ENCODE measurements around the gene IRF8. TPM values are rescaled to one million over a fixed set of nuclear protein-coding genes. Genes with fewer than 3 reads are reported as not detected.

IRF8 gene
- total RNA-seq, 2 donors from 2014 or later, result 6.2 to 8.2 TPM

DNA sequence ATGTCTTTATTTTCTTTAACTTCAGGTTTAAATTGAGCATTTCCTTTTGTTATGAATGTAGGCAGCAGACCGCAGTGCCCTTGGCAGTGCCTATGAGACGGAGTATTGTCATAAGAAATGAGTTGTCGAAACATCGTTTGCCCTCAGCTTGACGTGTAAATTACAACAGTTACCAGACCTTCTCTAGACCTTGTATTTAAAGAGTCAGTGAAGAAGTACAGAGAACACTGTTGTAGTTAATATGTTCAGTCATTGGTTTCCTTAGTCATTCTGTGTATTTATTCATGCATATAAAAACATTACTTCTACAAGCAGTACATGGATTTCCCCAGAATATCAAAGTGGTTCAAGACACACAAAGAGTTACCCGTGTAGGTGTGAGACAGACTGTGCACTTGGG lies 19.0 kb downstream of the IRF8 start:
- intact Hi-C loops (cut with DNase I), result no loop called here

DNA sequence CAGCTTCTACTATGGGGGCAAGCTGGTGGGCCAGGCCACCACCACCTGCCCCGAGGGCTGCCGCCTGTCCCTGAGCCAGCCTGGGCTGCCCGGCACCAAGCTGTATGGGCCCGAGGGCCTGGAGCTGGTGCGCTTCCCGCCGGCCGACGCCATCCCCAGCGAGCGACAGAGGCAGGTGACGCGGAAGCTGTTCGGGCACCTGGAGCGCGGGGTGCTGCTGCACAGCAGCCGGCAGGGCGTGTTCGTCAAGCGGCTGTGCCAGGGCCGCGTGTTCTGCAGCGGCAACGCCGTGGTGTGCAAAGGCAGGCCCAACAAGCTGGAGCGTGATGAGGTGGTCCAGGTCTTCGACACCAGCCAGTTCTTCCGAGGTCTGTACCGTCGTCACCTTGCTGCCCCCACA lies 19.5 kb downstream of the IRF8 start:
- DNase-seq (no peak), ATAC-seq (no peak)
- Histone ChIP-seq H3K9me3 (no peaks in the 10 kb centered on the region), H3K36me3 (replicated peaks in 1 of 2; ENCODE audit: insufficient read depth in 1 of 2, low read depth in 2 of 2) (no peaks in the 10 kb centered on the region), H3K4me3 (no peak overlapping the region), H3K27me3 (no peaks in the 10 kb centered on the region), H3K4me1 (peaks cover 13% of the 10 kb centered on the region), H3K27ac (no peak overlapping the region)
- 96 to 97% methylated on average over 22 to 30 of the region's 30 CpGs for WGBS, 2 donors
- TF ChIP-seq, protein P1, sequence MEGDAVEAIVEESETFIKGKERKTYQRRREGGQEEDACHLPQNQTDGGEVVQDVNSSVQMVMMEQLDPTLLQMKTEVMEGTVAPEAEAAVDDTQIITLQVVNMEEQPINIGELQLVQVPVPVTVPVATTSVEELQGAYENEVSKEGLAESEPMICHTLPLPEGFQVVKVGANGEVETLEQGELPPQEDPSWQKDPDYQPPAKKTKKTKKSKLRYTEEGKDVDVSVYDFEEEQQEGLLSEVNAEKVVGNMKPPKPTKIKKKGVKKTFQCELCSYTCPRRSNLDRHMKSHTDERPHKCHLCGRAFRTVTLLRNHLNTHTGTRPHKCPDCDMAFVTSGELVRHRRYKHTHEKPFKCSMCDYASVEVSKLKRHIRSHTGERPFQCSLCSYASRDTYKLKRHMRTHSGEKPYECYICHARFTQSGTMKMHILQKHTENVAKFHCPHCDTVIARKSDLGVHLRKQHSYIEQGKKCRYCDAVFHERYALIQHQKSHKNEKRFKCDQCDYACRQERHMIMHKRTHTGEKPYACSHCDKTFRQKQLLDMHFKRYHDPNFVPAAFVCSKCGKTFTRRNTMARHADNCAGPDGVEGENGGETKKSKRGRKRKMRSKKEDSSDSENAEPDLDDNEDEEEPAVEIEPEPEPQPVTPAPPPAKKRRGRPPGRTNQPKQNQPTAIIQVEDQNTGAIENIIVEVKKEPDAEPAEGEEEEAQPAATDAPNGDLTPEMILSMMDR (IDR thresholded peaks at IDR 0.05), result no peak
- no peak for TF ChIP-seq POLR2A (IDR thresholded peaks at IDR 0.05)
- intact Hi-C loops (cut with DNase I), result no loop called here

More for the DNA sequence above, 19.0 kb downstream of the IRF8 start:
- TF ChIP-seq, protein P1 (IDR thresholded peaks at IDR 0.05), result no peak
- TF ChIP-seq POLR2A (IDR thresholded peaks at IDR 0.05), result no peak
- no peak for DNase-seq
- H3K27me3 ChIP-seq, result no peaks in the 10 kb centered on the region
- H3K36me3 ChIP-seq (replicated peaks in 1 of 2; ENCODE audit: insufficient read depth in 1 of 2, low read depth in 2 of 2), result no peaks in the 10 kb centered on the region
- ATAC-seq, result no peak
- peaks cover 13% of the 10 kb centered on the region for H3K4me1 ChIP-seq
- WGBS, 2 donors, result 84 to 91% methylated on average over 6 of the region's 6 CpGs
- no peak overlapping the region for H3K4me3 ChIP-seq
- no peak overlapping the region for H3K27ac ChIP-seq
- H3K9me3 ChIP-seq, result no peaks in the 10 kb centered on the region

DNA sequence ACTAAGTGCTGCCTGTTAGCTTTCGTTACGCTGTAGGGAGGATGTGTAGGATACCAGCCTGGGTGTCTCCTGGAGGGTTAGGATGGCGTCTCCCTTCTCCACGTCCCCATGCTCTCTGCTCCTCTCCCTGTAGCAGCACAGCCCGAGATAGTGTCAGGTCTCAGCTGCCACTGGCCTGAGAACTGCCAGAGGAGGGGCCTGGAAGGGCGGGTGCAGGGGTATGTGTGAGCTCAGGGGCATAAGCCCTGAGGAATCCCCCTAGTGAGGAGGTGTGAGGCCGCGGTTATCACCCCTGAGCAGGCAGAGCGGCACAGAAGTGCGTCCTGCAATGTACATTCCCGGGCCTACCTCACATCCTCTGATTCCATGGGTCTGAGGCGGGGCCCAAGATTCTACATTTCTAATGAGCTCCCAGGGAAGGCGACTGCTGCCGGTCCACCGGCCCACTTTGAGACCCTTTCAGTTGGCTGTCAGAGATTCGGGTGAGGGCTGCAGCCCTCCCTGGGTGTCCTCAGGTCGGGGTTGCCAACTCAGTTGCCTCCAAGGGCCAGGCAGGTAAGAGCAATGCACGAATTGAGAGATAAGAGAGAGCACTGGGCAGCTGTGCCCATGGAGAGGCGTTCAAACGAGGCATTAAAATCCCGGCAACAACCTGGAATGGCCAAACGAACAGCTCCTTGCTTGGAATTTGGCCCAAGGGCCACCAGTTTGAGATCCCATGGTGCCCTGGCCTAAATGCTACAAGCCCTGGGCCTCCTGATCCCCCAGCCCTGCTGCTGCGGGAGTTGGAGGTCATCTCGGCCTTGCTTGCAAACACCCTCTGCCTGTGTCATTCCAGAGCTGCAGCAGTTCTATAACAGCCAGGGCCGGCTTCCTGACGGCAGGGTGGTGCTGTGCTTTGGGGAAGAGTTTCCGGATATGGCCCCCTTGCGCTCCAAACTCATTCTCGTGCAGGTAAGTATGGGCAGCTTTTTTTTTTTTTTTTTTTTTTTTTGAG lies 20.6 kb downstream of the IRF8 start:
- H3K9me3 ChIP-seq, result no peaks in the 10 kb centered on the region
- H3K27ac ChIP-seq, result no peak overlapping the region
- 77 to 87% methylated on average over 12 to 29 of the region's 29 CpGs for WGBS, 2 donors
- TF ChIP-seq, protein P1 (IDR thresholded peaks at IDR 0.05), result no peak
- no peak for TF ChIP-seq POLR2A (IDR thresholded peaks at IDR 0.05)
- DNase-seq, result no peak
- no peaks in the 10 kb centered on the region for H3K27me3 ChIP-seq
- H3K36me3 ChIP-seq (replicated peaks in 1 of 2; ENCODE audit: insufficient read depth in 1 of 2, low read depth in 2 of 2), result no peaks in the 10 kb centered on the region
- H3K4me3 ChIP-seq, result no peak overlapping the region
- peaks cover 13% of the 10 kb centered on the region for H3K4me1 ChIP-seq
- ATAC-seq, result no peak
- intact Hi-C loops (cut with DNase I), result no loop called here

DNA sequence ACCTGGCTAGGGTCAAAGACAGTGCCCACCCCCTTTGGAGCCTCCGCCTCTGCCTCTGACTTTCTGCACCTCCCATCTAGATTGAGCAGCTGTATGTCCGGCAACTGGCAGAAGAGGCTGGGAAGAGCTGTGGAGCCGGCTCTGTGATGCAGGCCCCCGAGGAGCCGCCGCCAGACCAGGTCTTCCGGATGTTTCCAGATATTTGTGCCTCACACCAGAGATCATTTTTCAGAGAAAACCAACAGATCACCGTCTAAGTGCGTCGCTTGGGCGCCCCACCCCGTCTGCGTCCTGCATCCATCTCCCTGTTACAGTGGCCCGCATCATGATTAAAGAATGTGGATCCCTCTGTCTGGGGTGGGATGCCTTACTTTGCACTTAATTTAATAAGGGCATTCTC lies 22.1 kb downstream of the IRF8 start:
- H3K27ac ChIP-seq, result no peak overlapping the region
- WGBS, 2 donors, result 90 to 95% methylated on average over 10 to 14 of the region's 14 CpGs
- no peaks in the 10 kb centered on the region for H3K9me3 ChIP-seq
- H3K36me3 ChIP-seq (replicated peaks in 1 of 2; ENCODE audit: insufficient read depth in 1 of 2, low read depth in 2 of 2), result no peaks in the 10 kb centered on the region
- peaks cover 10% of the 10 kb centered on the region for H3K4me1 ChIP-seq
- ATAC-seq (no peak), DNase-seq (no peak)
- intact Hi-C loops (cut with DNase I), result no loop called here
- H3K27me3 ChIP-seq, result no peaks in the 10 kb centered on the region
- TF ChIP-seq, protein P1 (IDR thresholded peaks at IDR 0.05), result no peak
- no peak for TF ChIP-seq POLR2A (IDR thresholded peaks at IDR 0.05)
- no peak overlapping the region for H3K4me3 ChIP-seq
